Spleen (tissue), 11 donors: ENCODE measurements around the gene PSMB7. TPM values are rescaled to one million over a fixed set of nuclear protein-coding genes. Genes with fewer than 3 reads are reported as not detected.

Source experiments
- DNase-seq: peaks from one replicate; pipeline ENCODE4 v3.0.0-alpha.2; 2020
- H3K27ac ChIP-seq, 8 donors: fragments of 200-600 bp; sonication (generic) in 7 of 8; 1 replicate in 4 of 8; 2 replicates in 4 of 8; pipeline versions ENCODE4 v1.5.0 to v1.8.0; 2016 to 2021; ENCODE audit warnings: inconsistent platforms in 4 of 8, mild to moderate bottlenecking in 4 of 8, moderate library complexity in 1 of 8
- H3K27me3 ChIP-seq, 7 donors: fragments of 200-600 bp; sonication (generic) in 6 of 7; replicated peaks in 1 of 7; 1 replicate in 4 of 7; 2 replicates in 3 of 7; pipeline versions ENCODE4 v1.5.0 to v1.8.0; 2016 to 2021; ENCODE audit warnings: inconsistent platforms in 3 of 7, mild to moderate bottlenecking in 1 of 7
- H3K36me3 ChIP-seq, 6 donors: fragments of 200-600 bp; sonication (generic) in 5 of 6; 1 replicate in 4 of 6; 2 replicates in 2 of 6; pipeline versions ENCODE4 v1.5.0 to v1.8.0; 2016 to 2021; ENCODE audit warnings: inconsistent platforms in 2 of 6
- H3K4me1 ChIP-seq, 6 donors: fragments of 200-600 bp; sonication (generic) in 5 of 6; 1 replicate in 3 of 6; 2 replicates in 3 of 6; pipeline versions ENCODE4 v1.5.0 to v1.8.0; 2016 to 2021; ENCODE audit warnings: inconsistent platforms in 3 of 6
- H3K4me3 ChIP-seq, 8 donors: fragments of 200-600 bp; sonication (generic) in 7 of 8; 1 replicate in 4 of 8; 2 replicates in 4 of 8; pipeline versions ENCODE4 v1.5.0 to v1.8.0; 2016 to 2021; ENCODE audit warnings: inconsistent platforms in 4 of 8, mild to moderate bottlenecking in 4 of 8, moderate library complexity in 2 of 8
- H3K9me3 ChIP-seq, 8 donors: fragments of 200-600 bp; sonication (generic) in 7 of 8; 1 replicate in 4 of 8; 2 replicates in 4 of 8; pipeline versions ENCODE4 v1.5.0 to v1.8.0; 2016 to 2021; ENCODE audit warnings: inconsistent platforms in 4 of 8
- POLR2A ChIP-seq, 3 donors: fragments of 450-650 bp; IDR thresholded peaks; one replicate each; pipeline ENCODE4 v1.5.1; 2017; ENCODE audit warnings: antibody characterized with exemption in 3 of 3, mild to moderate bottlenecking in 1 of 3
- POLR2AphosphoS5 ChIP-seq, 3 donors: sonication (generic); formaldehyde crosslinking; IDR thresholded peaks; one replicate each; pipeline ENCODE4 v1.5.1; 2017; ENCODE audit warnings: antibody characterized with exemption in 3 of 3
- WGBS, 5 donors: extraction: QIAGEN DNeasy Blood & Tissue Kit in 3 of 5; methylation state at CpG; one replicate each; pipeline versions ENCODE4 v1.1.5 to v1.1.7; 2013 to 2018; 5-methylcytosine and 5-hydroxymethylcytosine counted together
- intact Hi-C: fragments of 100-400 bp; cut with DNase I; formaldehyde crosslinking; loops from one replicate; pipeline ENCODE4 v1.15.0; 2023; ENCODE audit warnings: low total_unique reads
- polyA plus RNA-seq, 3 donors: library from polyadenylated mRNA; stranded (reverse); fragments of 200-250 nt; gene quantifications; one replicate each; pipeline ENCODE4 v1.2.1, GENCODE V29; 2013
- total RNA-seq, 7 donors: library from RNA; depleted of rRNA in 3 of 7; stranded (reverse); fragments of >200 nt in 3 of 7; fragmentation: NEBNext Ultra II Directional in 4 of 7; extraction: Animal tissue kit (Norgen Biotek cat#: 25700) in 4 of 7; gene quantifications; one replicate each; pipeline versions ENCODE4 v1.1.0 to v1.2.1, GENCODE V29; 2016 to 2021
- TF ChIP-seq, protein P1 (sequence below), 11 experiments: fragments of 200-600 bp in 7 of 11; fragments of 450-650 bp in 4 of 11; sonication (generic) in 4 of 11; IDR thresholded peaks in 8 of 11; conservative IDR thresholded peaks in 3 of 11; 1 replicate in 7 of 11; 2 replicates in 4 of 11; pipeline versions ENCODE4 v1.4.0 to v1.8.0; 2016 to 2021; ENCODE audit warnings: antibody characterized with exemption in 11 of 11, inconsistent platforms in 4 of 11, mild to moderate bottlenecking in 1 of 11
- donor health status: healthy with polysubstance abuse.
- donor health status: DM: no; HTN: no; CAD: no; lungs with moderate emphysema.
- donor health status: DM: no; HTN: no; CAD: no.
- donor health status: Bipolar disorder and iron deficiency.
- donor health status: healthy.
- donor health status: DM: no; HTN: no; CAD: no.
- donor health status: DM: yes; HTN: yes; CAD: no.

PSMB7 gene
- total and polyA plus RNA-seq, 10 donors: 71.3 to 143 (median 108) TPM

DNA sequence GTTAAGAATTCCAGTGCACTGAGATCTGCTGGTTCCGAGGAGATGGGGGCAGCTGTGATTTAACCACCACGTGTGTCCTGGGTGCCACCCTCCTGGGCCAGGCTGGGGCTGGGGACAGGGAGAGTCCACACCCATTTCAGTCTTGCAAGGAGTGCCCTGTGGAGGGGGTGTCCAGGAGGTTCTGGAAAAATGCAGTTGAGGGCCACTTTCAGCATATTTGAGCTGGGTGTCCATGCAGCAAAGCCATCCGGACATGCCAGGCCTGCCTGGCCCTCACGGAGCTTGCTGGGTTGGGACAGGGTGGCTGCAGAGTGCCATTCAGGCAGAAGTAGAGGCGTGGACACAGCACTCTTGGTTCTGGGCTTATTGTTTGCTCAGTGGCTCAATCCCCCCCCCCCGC is 89.4 kb downstream of the PSMB7 start:
- Histone ChIP-seq H3K27me3 (no peaks in the 10 kb centered on the region), H3K36me3 (peaks cover 0 to 100% (median 73%) of the 10 kb centered on the region in 6 donors), H3K4me1 (peaks cover 0 to 22% (median 4%) of the 10 kb centered on the region in 6 donors), H3K4me3 (no peak overlapping the region), H3K9me3 (no peaks in the 10 kb centered on the region), H3K27ac (peak overlapping the region in 1 of 8 donors; percentile 16)
- TF ChIP-seq POLR2A (IDR thresholded peaks at IDR 0.05) (no peak), POLR2AphosphoS5 (IDR thresholded peaks at IDR 0.05) (no peak)
- TF ChIP-seq, protein P1, sequence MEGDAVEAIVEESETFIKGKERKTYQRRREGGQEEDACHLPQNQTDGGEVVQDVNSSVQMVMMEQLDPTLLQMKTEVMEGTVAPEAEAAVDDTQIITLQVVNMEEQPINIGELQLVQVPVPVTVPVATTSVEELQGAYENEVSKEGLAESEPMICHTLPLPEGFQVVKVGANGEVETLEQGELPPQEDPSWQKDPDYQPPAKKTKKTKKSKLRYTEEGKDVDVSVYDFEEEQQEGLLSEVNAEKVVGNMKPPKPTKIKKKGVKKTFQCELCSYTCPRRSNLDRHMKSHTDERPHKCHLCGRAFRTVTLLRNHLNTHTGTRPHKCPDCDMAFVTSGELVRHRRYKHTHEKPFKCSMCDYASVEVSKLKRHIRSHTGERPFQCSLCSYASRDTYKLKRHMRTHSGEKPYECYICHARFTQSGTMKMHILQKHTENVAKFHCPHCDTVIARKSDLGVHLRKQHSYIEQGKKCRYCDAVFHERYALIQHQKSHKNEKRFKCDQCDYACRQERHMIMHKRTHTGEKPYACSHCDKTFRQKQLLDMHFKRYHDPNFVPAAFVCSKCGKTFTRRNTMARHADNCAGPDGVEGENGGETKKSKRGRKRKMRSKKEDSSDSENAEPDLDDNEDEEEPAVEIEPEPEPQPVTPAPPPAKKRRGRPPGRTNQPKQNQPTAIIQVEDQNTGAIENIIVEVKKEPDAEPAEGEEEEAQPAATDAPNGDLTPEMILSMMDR (IDR thresholded peaks at IDR 0.05 in 8 of 11, conservative IDR thresholded peaks at IDR 0.05 in 3 of 11): no peak
- intact Hi-C loops: no loop called here
- DNase-seq: no peak
- 70 to 96% (median 92%) methylated on average over 4 to 6 of the region's 6 CpGs for WGBS, 5 donors

DNA sequence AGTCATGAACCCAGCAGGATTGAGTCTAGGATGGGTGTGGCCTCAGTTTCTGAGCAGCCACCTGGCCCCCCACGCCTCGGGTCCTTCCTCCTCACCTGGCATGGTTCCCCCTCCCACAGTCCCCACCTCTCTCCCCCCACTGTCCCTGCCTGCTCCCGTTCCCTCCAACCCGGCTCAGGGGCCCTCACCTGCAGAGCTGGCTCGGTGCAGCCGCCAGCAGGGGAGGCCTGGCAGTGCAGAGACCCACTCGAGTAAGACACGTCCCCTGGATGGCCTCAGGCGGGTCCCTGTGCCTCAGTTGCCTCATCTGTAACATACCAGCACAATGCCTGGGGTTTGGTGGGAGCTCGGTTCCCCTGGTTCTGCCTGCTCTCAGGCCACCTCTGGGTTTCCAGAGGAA is 91.3 kb downstream of the PSMB7 start:
- WGBS, 5 donors: 82 to 92% (median 89%) methylated on average over 10 of the region's 10 CpGs
- no peak overlapping the region for H3K27ac ChIP-seq
- intact Hi-C loops: no loop called here
- no peaks in the 10 kb centered on the region for H3K9me3 ChIP-seq
- H3K4me3 ChIP-seq: no peak overlapping the region
- peaks cover 0 to 83% (median 56%) of the 10 kb centered on the region in 6 donors for H3K36me3 ChIP-seq
- no peak for DNase-seq
- no peaks in the 10 kb centered on the region for H3K27me3 ChIP-seq
- peaks cover 0 to 31% (median 12%) of the 10 kb centered on the region in 6 donors for H3K4me1 ChIP-seq
- TF ChIP-seq POLR2A (IDR thresholded peaks at IDR 0.05) (no peak), POLR2AphosphoS5 (IDR thresholded peaks at IDR 0.05) (no peak)
- TF ChIP-seq, protein P1 (IDR thresholded peaks at IDR 0.05 in 8 of 11, conservative IDR thresholded peaks at IDR 0.05 in 3 of 11): no peak

DNA sequence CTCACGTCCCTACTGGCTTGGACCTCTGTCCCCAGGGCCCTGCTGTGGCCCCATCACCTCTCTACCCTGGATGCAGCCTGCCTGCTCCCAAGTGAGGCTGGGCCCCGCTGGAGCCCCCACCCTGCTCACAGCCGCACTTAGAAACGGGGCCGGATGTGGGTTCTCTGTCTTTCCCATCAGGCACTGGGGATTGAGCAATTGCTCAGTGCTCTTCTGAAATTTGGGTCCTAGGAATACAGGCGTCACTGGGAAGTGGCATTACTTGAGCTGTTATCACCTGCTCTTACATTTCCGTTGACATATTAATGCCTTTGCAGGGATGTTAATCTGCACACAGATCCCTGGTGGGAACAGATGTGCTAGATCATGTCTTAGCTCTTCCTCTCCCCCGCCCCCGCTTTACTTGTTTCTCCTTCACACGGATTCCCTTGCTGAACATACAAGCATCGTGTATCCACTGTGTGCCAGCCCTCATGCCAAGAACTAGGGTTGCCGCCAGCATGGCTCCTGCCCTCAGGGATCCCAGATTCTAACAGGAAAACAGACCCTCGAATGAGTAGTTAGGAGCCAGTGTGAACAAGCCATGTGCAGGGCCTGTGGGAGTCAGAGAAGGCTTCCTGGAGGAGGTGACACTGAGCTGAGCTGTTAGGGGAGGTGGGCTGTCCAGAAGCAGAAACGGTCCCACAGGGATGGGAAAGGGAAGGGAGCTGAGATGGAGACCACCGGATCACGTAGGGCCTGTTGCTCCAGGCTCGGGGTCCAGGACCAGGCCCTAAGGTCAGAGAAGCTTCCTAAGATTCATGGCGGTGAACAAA is 92.4 kb downstream of the PSMB7 start:
- DNase-seq: no peak
- intact Hi-C loops: no loop called here

DNA sequence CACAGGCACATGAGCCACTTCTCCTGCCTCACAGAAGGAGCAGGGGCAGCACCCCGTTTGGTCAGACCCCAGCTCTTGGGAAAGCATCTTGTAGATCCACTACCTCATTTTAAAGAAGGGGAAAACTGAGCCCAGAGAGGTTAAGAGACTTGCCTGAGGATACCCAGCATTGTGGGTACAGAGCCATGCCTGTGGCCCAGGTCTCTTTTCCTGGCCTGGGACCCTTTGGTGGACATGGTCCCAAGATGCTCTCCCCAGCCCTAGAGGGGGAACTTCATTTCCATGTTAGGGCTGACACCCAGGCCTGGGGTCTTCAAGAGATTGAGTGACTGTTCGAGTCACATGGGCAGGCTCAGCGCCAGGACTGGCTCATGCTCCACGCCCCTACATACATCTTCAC is 93.3 kb downstream of the PSMB7 start:
- Histone ChIP-seq H3K4me3 (no peak overlapping the region), H3K27me3 (no peaks in the 10 kb centered on the region), H3K27ac (peak overlapping the region in 1 of 8 donors; percentile 0), H3K9me3 (no peaks in the 10 kb centered on the region), H3K4me1 (peaks cover 0 to 31% (median 12%) of the 10 kb centered on the region in 6 donors), H3K36me3 (peaks cover 0 to 83% (median 43%) of the 10 kb centered on the region in 6 donors)
- no peak for DNase-seq
- 56 to 93% (median 79%) methylated on average over 3 to 4 of the region's 4 CpGs for WGBS, 5 donors
- intact Hi-C loops: no loop called here
- TF ChIP-seq POLR2AphosphoS5 (IDR thresholded peaks at IDR 0.05) (no peak), POLR2A (IDR thresholded peaks at IDR 0.05) (no peak)
- TF ChIP-seq, protein P1 (IDR thresholded peaks at IDR 0.05 in 8 of 11, conservative IDR thresholded peaks at IDR 0.05 in 3 of 11): no peak

More for the DNA sequence above, 92.4 kb downstream of the PSMB7 start:
- Histone ChIP-seq H3K27ac (peak overlapping the region in 2 of 8 donors; percentile 0 to 11), H3K9me3 (no peaks in the 10 kb centered on the region), H3K4me3 (no peak overlapping the region), H3K4me1 (peaks cover 0 to 31% (median 12%) of the 10 kb centered on the region in 6 donors), H3K36me3 (peaks cover 0 to 83% (median 47%) of the 10 kb centered on the region in 6 donors), H3K27me3 (no peaks in the 10 kb centered on the region)
- WGBS, 5 donors: 72 to 89% (median 85%) methylated on average over 18 of the region's 18 CpGs
- TF ChIP-seq, protein P1 (IDR thresholded peaks at IDR 0.05 in 8 of 11, conservative IDR thresholded peaks at IDR 0.05 in 3 of 11): no peak
- TF ChIP-seq POLR2AphosphoS5 (IDR thresholded peaks at IDR 0.05): no peak
- TF ChIP-seq POLR2A (IDR thresholded peaks at IDR 0.05): no peak
